ENCODE data around the gene GBA2.

GRCh38 chr9:35790385-35791296 is 41.6 kb upstream of the GBA2 start:
- TF ChIP-seq OSR1 (CRISPR knock-in tag; IDR thresholded peaks at IDR 0.05) (no peak), PATZ1 (CRISPR knock-in tag; IDR thresholded peaks at IDR 0.05; ENCODE audit: borderline replicate concordance) (no peak), BACH2 (CRISPR knock-in tag; IDR thresholded peaks at IDR 0.05; ENCODE audit: borderline replicate concordance) (no peak), TCF4 (CRISPR knock-in tag; IDR thresholded peaks at IDR 0.05; ENCODE audit: borderline replicate concordance) (no peak), ZFP30 (CRISPR knock-in tag; IDR thresholded peaks at IDR 0.05) (no peak), SNAI2 (CRISPR knock-in tag; IDR thresholded peaks at IDR 0.05) (no peak), RARB (CRISPR knock-in tag; IDR thresholded peaks at IDR 0.05) (no peak), CREB5 (CRISPR knock-in tag; IDR thresholded peaks at IDR 0.05; ENCODE audit: low read depth) (no peak), ZC3H10 (CRISPR knock-in tag; IDR thresholded peaks at IDR 0.05) (no peak), CSRNP3 (CRISPR knock-in tag; IDR thresholded peaks at IDR 0.05) (no peak)
